ENCODE results near the gene LRBA.
"Not testable (repeated sequence)": the region's sequence is repeated elsewhere in the genome, so short reads cannot be mapped to it uniquely, and the experiment has no call there.

Gene LRBA

GRCh38 chr4:150510176-150510865 lies 504.8 kb downstream of the LRBA start:
- TF ChIP-seq CTCF (IDR thresholded peaks at IDR 0.05; ENCODE audit: low read depth, low read length, poor library complexity, severe bottlenecking) (no peak), EZH2phosphoT487 (IDR thresholded peaks at IDR 0.05; ENCODE audit: borderline replicate concordance, low read length) (no peak)
- Histone ChIP-seq H3K27me3 (ENCODE audit: control insufficient read depth, low read length) (no peaks in the 10 kb centered on the region), H3K9me2 (replicated peaks; ENCODE audit: control insufficient read depth, low read length) (no peaks in the 10 kb centered on the region), H4K20me1 (ENCODE audit: control insufficient read depth, insufficient read depth, low read depth, low read length) (no peaks in the 10 kb centered on the region), H3K4me1 (ENCODE audit: control insufficient read depth, low read length) (no peaks in the 10 kb centered on the region), H3K36me3 (ENCODE audit: control insufficient read depth, low read length) (no peaks in the 10 kb centered on the region), H3K4me3 (ENCODE audit: low read length) (no peak overlapping the region), H3K79me2 (ENCODE audit: control insufficient read depth, low read length) (no peaks in the 10 kb centered on the region), H3K27ac (ENCODE audit: low read depth, low read length) (no peak overlapping the region), H3F3A (ENCODE audit: control insufficient read depth, insufficient read depth) (no peaks in the 10 kb centered on the region), H3K4me2 (ENCODE audit: low read length) (no peak overlapping the region), H3K9me3 (ENCODE audit: control insufficient read depth, insufficient read depth, low read length) (no peaks in the 10 kb centered on the region)

GRCh38 chr4:150507656-150508055 lies 507.4 kb downstream of the LRBA start:
- not testable (repeated sequence) for H4K20me1 ChIP-seq (ENCODE audit: control insufficient read depth, insufficient read depth, low read depth, low read length); H3K27ac ChIP-seq (ENCODE audit: low read depth, low read length); H3K27me3 ChIP-seq (ENCODE audit: control insufficient read depth, low read length); H3K4me3 ChIP-seq (ENCODE audit: low read length); H3K9me2 ChIP-seq (replicated peaks; ENCODE audit: control insufficient read depth, low read length); H3K9me3 ChIP-seq (ENCODE audit: control insufficient read depth, insufficient read depth, low read length); H3F3A ChIP-seq (ENCODE audit: control insufficient read depth, insufficient read depth); H3K4me2 ChIP-seq (ENCODE audit: low read length); H3K4me1 ChIP-seq (ENCODE audit: control insufficient read depth, low read length); H3K36me3 ChIP-seq (ENCODE audit: control insufficient read depth, low read length); H3K79me2 ChIP-seq (ENCODE audit: control insufficient read depth, low read length)

- H3K27ac ChIP-seq (ENCODE audit: low read depth, low read length) = no peak overlapping the region
- no peaks in the 10 kb centered on the region for H3K36me3 ChIP-seq (ENCODE audit: control insufficient read depth, low read length)
- no peak overlapping the region for H3K4me2 ChIP-seq (ENCODE audit: low read length)
- H4K20me1 ChIP-seq (ENCODE audit: control insufficient read depth, insufficient read depth, low read depth, low read length) = no peaks in the 10 kb centered on the region
- no peak overlapping the region for H3K4me3 ChIP-seq (ENCODE audit: low read length)
- no peaks in the 10 kb centered on the region for H3K9me2 ChIP-seq (replicated peaks; ENCODE audit: control insufficient read depth, low read length)
- no peaks in the 10 kb centered on the region for H3K4me1 ChIP-seq (ENCODE audit: control insufficient read depth, low read length)
- no peaks in the 10 kb centered on the region for H3F3A ChIP-seq (ENCODE audit: control insufficient read depth, insufficient read depth)
- no peaks in the 10 kb centered on the region for H3K9me3 ChIP-seq (ENCODE audit: control insufficient read depth, insufficient read depth, low read length)
- no peak for TF ChIP-seq EZH2phosphoT487 (IDR thresholded peaks at IDR 0.05; ENCODE audit: borderline replicate concordance, low read length)
- no peak for TF ChIP-seq CTCF (IDR thresholded peaks at IDR 0.05; ENCODE audit: low read depth, low read length, poor library complexity, severe bottlenecking)
- H3K79me2 ChIP-seq (ENCODE audit: control insufficient read depth, low read length) = no peaks in the 10 kb centered on the region
- no peaks in the 10 kb centered on the region for H3K27me3 ChIP-seq (ENCODE audit: control insufficient read depth, low read length)
Measured at GRCh38 chr4:150501983-150502382, 513.1 kb downstream of the LRBA start.

GRCh38 chr4:150501009-150501727 lies 513.9 kb downstream of the LRBA start:
- Histone ChIP-seq H3K9me2 (replicated peaks; ENCODE audit: control insufficient read depth, low read length) (no peaks in the 10 kb centered on the region), H3K27ac (ENCODE audit: low read depth, low read length) (no peak overlapping the region), H3K4me1 (ENCODE audit: control insufficient read depth, low read length) (no peaks in the 10 kb centered on the region), H3K27me3 (ENCODE audit: control insufficient read depth, low read length) (no peaks in the 10 kb centered on the region), H4K20me1 (ENCODE audit: control insufficient read depth, insufficient read depth, low read depth, low read length) (no peaks in the 10 kb centered on the region), H3K9me3 (ENCODE audit: control insufficient read depth, insufficient read depth, low read length) (no peaks in the 10 kb centered on the region), H3K4me3 (ENCODE audit: low read length) (no peak overlapping the region), H3K4me2 (ENCODE audit: low read length) (no peak overlapping the region), H3K79me2 (ENCODE audit: control insufficient read depth, low read length) (no peaks in the 10 kb centered on the region), H3F3A (ENCODE audit: control insufficient read depth, insufficient read depth) (no peaks in the 10 kb centered on the region), H3K36me3 (ENCODE audit: control insufficient read depth, low read length) (no peaks in the 10 kb centered on the region)
- no peak for TF ChIP-seq CTCF (IDR thresholded peaks at IDR 0.05; ENCODE audit: low read depth, low read length, poor library complexity, severe bottlenecking)
- no peak for TF ChIP-seq EZH2phosphoT487 (IDR thresholded peaks at IDR 0.05; ENCODE audit: borderline replicate concordance, low read length)
